NCI-H2029 treated with DMSO at 0.1 percent for 48 hours (cell line): ENCODE data around the gene METTL8.
"Not testable (repeated sequence)": the region's sequence is repeated elsewhere in the genome, so short reads cannot be mapped to it uniquely, and the experiment has no call there.

Experiments used
- DNase-seq: peaks from one replicate; lab custom pipeline; 2025; lab: John Stamatoyannopoulos, UW

Gene METTL8

DNA sequence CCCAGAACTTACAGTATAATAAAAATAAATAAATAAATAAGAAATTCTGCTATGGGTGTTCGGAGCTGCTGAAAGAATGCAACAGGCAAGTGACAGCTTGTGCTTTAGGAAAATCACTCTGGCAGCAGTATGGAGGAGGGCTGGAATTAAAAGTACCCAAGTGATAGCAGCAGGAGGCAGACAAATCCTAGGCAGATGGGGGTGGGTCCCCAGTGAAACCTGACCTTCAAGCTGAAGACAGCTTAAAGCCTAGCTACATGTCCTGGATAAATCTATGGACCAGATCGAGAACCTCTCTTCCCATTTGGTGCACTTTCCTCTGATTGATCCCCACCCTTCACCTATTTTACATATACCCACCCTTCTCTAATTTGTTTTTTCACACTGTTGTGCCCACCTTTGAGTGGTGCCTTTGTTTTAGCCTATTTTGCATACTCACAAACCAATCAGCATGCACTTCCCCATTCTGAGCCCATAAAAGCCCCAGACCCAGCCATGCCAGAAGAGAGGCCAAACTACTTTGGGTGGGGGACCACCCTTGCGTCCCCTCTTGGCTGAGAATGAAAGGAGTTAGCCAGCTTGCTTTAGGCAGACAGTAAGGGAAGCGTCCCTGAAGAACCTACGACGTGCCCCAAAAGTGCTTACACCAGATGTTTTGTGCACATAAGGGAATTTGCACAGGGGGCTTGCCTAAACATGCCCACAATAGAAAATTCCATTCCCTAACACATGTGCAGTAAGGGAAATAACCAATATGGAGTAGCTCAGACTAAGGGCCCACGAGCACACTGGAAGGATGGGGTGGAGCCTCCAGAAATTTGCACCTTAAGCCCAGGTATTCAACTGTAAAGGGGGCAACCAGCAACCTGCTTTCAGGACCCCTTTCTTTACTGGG, 3.0 kb downstream of the METTL8 start:
- DNase-seq, result no peak

DNA sequence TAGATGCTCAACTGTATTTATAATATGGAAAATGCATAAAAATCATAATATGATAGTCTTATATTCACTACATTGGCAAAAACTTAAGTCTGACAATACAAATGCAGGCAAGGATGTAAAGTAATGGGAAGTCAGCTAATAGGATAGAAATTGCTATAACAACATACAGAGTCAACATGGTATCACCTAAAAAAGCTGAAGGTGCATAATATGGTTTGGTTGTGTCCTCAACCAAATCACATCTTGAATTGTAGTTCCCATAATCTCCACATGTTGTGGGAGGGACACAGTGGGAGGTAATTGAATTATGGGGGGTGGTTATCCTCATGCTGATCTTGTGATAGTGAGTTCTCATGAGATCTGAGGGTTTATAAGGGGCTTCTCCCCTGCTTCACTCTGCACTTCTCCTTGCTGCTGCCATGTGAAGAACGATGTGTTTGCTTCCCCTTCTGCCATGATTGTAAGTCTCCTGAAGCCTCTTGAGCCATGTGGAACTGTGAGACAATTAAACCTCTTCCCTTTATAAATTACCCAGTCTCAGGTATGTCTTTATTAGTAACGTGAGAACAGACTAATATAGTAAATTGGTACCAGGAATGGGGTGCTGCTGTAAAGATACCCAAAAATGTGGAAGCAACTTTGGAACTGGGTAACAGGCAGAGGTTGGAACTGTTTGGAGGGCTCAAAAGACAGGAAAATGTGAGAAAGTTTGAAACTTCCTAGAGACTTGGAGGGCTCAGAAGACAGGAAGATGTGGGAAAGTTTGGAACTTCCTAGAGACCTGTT, 10.9 kb downstream of the METTL8 start:
- not testable (repeated sequence) for DNase-seq

DNA sequence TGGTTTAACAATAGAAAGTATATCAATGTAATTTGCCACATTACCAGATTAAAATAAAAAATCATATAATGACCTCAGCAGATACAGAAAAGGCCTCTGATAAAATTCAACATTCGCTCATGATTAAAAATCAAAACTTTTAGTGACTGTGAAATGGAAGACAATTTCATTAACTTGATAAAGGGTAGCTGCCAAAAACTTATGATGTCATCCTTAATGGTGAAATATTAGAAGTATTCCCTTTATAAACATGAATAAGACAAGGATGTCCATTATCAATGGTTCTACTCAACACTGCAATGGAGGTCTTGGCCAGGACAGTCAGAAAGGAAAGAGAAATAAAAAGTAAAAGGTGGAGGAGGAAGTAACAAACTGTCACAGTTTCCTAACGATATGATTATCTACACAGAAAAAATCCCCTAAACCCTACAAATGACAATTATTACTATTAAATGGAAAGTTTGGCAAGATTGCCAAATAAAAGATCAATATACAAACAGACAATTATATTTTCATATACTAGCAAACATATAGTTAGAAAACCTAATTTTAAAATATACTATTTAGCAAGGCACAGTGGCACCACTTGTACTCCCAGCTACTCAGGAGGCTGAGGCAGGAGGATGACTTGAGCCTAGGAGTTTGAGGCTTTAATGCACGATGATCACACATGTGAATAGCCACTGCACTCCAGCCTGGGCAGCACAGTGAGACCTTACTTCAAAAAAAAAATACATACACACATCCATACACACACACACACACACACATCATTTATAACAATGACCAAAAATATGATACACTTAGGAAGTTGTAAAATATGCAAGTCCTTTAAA, 12.8 kb downstream of the METTL8 start:
- DNase-seq, result no peak

DNA sequence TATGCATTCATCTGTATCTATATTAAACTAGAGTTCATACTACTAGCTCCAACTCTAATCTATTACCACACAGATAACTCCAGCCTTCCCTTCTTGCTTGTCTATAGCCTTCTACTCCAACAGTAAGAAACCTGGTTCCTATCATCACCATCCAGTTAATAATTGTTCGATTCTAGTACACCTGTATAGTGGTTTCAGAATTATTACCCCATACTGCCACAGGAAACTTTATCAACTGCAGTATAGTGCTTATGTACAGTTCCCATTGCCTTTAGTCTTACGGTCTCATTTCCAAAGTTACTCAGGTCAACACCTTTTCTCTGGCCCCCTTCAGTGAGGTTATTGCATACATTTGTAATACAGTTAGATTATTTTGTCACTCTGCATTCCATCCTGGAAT, 14.5 kb downstream of the METTL8 start:
- no peak for DNase-seq

DNA sequence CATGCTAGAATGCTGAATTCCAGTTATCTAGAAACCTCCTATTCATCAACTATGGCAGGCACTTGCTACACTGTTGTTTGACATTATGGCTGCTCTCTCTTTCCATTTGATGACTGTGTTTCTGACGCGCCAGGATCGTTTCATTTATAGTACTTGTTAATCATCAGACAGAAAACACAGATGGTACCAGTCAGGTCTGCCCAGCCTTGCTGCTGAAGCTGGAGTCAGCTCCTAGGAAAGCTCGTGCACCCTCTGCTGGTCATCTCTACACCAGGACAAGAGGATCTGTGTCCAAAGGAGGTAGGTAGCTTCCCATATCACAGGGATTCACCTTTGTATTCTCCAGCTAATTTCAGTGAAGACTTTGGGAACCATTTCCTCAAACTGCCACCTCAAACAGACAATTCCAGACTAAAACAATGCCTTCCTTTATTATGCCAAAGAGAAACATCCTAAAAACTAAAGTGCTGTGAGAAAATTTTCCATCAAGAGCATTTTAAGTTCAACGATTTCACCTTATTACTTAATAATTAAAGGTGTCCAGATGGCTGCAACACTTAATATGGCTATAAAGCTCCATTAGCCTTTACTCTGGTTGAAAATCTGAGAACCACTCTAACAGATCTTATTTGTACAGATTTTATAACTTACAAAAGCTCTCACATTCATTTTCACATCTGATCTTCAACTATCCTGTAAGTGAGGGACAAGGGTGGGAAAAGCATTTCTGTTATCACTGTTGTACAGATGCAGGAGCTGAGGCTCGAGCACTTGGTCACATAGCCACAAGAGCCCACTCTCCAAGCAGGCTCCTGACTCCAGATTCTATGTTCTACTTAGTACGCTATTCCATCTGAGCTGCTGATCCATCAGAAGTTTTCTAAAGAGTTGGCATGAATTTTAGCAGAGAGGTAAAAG, 17.5 kb downstream of the METTL8 start:
- peak; percentile 68 for DNase-seq

DNA sequence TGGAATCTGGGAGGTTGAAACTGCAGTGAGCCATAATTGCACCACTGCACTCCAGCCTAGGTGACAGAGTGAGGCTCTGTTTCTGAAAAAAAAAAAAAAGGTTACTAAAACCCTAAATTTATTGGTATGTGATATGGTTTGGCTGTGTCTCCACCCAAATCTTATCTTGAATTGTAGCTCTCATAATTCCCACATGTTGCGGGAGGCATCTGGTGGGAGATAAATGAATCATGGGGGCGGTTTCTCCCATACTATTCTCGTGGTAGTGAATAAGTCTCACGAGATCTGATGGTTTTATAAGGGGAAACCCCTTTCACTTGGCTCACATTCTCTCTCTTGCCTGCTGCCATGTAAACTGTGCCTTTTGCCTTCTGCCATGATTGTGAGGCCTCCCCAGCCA, 19.1 kb downstream of the METTL8 start:
- DNase-seq, result not testable (repeated sequence)

DNA sequence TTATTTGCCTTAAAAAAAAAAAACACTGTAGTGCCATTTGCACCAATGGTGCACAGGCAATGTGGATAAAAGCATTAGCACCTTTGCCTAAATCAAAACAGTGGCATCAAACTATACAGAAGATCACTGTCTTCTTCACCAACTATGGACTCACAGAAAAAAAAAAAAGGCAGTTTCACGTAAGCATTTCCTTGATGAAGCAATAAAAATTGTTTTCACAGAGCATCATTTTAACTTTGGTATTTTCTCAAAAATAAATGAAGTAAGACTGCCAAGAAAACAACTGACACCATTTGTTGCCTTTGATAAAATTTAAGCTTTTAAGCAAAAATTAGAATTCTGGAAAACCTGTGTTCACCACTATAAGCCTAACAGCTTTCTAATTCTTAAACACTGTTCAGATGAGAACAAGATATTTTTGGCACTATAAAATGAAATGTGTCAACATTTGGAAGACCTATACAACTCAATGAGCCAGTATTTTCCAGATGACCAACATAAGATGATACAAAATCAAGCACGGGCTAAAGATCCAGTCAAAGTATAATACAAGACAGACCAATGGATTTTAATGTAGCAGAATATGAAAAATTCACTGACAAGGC, 21.1 kb downstream of the METTL8 start:
- no peak for DNase-seq

DNA sequence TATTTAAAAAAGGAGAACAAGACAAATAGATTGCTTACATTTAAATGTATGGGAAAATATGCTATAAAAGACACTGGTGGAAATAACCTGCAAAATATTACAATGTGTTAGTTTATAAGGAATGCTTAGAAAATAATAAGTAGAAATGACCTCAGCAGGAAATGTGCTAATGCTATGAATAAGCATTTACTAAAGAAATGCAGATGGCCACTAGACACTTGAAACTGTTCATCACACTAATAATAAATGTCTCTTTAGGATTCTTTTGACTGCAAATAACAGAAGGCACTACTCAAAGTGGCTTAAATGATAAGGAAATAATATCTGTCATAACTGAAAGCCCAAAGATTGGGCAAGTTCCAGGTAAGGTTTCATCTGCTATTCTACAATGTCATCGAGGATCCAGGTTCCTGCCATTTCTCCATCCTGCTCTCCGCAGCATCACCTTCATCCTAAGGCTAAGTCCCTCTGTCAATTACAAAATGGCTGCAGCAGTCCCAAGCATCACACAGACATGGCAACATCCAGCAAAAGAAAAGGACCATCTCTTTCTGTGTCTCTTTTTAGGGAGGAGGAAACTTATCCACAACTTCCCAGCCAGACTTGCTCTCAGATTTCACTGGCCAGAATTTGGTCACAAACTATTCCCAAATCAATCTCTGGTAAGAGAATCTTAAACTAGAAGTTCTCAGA, 21.9 kb downstream of the METTL8 start:
- no peak for DNase-seq

DNA sequence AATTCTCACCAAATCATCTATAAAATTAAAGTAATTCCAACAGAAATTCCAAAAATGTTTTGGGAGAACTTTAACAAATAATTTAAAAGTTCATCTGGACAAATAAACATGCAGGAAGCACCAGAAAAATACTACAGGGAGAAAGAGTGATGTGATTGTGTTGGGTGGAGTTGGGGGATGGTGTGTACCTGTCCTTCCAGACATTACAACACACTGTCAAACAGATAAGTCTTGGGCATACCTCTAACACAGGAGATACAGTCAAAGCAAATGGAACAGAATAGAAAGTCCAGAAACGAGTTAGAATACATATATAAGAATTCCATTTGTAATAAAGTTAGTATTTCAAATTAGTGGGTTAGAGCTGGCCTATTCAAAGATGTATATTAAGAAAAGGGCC, 22.6 kb downstream of the METTL8 start:
- no peak for DNase-seq

DNA sequence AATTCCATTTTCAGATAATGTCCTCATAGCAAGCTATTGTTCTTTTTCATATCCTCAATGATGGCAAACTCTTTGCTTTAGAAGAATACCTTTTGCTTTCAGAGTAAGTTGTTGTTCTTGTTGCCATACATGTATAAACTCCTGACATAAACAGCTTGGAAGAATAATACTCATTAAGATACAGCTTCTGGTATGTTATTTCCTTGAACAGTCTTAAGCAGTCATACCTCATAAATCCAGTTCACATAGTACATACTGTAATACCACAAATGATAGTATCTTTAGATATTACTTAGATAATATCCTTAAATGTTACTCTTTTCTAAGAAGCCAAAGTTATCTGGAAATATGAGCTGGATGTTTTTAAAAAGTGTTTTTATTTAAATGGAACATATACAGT, 23.2 kb downstream of the METTL8 start:
- DNase-seq, result no peak

DNA sequence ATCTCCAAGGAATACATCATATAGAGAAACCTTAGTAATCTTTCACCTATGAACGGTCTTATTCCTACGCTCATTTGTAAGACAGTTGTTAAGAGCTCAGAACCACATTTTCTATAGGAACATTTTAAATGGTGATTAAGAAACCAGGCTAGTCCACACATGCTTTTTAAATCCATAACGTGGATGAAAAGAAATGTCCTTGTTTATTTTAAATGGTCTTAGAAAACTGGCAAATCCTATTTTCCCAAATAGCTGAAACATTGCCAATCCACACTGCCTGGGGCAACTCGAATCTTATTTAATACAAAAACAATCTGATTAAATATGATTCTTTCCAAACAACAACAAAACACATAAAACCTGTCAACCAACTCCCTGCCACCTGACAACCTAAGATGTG, 23.7 kb downstream of the METTL8 start:
- no peak for DNase-seq

DNA sequence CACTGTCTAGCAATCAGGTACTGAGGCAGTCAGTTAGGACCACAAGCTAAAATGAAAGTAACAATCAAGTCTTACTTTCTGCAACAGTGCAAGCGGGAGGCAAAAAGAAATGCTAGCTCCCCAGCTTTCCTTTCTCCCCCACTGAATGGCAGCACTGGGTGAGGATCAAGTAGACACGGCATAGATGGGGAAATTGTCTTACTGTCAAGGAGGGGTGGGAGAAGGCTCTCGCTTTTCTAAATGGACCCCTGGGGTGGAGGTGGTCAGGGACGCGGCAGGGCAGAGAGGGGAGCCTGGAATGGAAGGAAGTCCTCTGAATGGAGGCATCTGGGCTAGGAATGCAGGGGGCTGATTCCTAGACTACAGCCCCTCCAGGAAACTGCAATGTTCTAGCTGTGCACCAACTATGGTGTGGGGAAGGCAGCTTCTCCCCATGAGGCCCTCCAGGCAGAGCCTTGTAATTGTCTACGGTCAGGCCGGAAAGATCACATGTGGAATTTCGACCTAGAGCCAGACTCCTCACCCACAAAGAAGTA, 24.3 kb downstream of the METTL8 start:
- DNase-seq, result no peak

DNA sequence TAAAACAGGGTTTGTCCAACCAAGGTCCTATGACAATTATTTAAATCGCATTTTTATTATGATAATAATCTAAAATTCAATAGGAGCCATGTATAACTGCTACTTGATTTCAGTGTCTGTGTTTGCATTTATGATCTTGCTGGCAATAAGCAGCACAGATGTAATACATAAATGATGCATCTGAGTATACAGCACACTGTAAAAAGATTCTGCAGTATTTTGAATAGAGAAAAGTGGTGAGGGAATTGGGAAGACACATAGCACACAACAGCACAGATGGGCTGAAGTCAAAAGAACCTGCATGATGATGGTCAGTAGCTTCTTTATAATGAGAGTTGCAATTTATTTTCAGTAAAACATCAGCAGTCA, 26.1 kb downstream of the METTL8 start:
- no peak for DNase-seq

DNA sequence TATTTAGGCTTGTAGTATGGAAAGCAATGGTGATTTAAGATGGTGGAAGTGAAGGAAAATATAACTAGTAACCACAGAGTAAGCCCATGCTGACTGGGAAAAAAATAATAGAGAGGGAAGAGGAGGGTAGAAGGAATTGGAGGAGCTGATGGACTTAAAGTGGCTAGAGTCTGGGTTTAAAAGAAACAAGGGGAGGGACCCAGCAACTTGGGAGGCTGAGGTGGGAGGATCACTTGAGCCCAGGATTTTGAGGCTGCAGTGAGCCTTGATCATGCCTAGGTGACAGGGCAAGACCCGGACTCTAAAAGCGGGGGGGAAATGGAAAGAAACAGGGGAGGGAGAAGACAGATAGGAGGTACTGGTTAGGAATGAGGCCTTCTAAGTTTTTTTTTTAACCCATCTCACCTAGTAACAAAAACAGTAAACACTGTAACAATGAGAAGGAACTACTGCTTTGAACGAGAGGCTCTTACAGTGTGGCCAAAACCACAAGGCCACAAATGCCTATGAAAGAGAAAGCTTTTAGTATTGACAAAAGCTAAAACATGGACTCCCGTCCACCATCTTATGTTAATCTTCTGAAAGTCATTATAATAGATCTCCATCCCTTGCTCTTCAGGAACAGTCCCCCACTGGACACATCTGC, 26.6 kb downstream of the METTL8 start:
- no peak for DNase-seq

DNA sequence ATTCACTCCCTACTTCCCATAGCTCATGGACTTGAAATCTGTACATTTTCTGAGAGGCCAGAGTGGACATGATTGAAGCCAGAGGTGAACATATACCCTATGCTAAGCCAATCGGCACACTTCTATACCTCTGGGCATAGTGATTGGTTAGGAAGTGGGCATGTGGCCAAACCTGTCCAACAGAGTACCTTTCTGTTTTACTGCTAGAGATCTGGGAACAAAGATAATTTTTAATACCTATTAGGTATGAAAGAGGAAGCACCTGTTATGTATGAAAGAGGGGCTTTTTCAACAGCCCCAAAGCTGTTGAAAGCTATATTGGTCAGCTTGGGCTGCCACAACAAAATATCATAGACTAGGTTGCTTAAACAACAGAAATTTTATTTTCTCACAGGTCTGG, 27.7 kb downstream of the METTL8 start:
- no peak for DNase-seq

DNA sequence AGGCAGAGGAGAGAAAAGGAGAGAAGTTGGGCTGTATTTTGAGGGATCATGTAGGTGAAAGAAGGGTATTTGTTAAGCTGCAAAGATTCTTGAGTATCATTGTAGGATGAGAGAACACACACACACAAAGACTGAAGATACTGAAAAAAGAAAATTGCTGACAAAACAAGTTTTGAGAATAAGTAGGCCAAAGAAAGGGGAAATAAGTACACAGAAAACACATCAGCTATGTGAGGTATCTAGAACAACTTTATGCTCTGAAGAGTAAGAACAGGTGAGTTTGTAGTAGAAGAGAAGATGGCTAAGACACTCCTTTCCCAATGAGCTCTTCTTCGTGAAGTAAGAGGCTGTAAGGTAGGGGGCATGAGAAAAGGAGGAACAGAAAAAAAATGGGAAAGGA, 28.2 kb downstream of the METTL8 start:
- DNase-seq, result no peak

DNA sequence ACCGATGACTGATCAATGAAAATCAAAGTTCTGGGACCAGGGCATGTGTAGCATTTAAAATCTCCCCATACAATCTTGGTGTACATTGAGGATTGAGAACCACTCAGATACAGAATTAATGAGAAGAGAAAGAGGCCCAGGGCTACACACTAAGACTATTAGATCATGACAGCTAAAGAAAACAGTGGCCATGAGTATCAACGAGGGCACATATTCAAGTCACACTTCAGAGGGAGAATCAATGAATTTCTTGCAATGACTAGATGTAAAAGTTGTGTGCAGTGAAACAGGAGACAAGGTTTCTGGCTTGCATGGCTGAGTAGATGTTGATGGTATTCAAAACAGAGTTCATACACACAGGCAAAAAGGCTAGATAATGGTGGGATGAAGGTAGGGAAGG, 29.1 kb downstream of the METTL8 start:
- no peak for DNase-seq

DNA sequence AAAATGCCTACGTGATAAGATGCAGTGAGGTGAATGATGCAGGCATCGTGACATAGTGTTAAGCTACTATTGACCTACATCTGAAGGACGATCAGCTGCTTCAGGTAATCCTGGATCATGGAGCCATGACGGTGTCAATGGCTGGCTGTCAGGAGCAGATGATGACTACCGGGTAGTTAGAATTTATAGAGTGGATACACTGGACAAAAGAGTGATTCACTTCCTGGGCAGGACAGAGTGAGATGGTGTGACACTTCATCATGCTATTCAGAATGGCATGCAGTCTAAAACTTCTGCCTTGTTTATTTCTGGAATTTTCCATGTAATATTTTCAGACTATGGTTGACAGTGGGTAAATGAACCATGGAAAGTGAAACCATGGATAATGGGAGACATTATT, 29.5 kb downstream of the METTL8 start:
- no peak for DNase-seq

DNA sequence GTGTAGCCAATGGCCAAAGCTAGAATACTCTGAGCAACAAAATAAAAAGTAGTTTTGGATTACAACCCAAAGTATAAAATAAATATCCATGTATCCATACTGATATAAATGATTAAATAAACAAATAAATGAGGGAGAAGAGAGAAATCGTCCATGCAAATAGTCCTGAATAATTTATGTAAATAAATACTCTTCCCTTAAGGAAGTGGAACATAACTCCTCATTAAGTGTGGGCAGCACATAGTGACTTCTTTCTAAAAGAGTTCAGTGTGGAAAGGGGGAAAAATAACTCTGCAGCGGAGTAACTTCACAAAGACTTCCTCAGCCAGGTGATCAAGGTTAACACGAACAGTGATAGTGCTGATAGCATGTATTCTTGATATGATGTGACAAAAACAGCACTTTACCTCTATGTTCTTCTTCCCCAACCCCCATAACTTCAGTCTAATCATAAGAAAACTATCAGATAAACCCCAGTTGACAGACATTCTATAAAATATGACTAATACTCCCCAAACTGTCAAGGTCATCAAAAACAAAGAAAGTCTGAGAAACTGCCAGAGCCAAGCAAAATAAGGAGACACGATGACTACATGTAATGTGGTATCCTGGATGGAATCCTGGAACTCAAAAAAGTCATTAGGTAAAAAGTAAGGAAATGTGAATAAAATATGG, 30.7 kb downstream of the METTL8 start:
- no peak for DNase-seq
